G401.6 (cell line): Measurements from ENCODE around the gene TPMT.
"Not testable (repeated sequence)": the region's sequence is repeated elsewhere in the genome, so short reads cannot be mapped to it uniquely, and the experiment has no call there.

Experiments
- FAIRE-seq: peaks from 2 replicates; lab custom pipeline; 2012; peaks lifted over from hg19 to GRCh38; lab: Jason Lieb, UNC

TPMT gene

GRCh38 chr6:18154507-18155149, at the start of gene TPMT:
Gene TPMT (minus strand): TSS chr6:18155077. CDS start chr6:18149127, 5,950 bp downstream.
- no peak for FAIRE-seq

DNA sequence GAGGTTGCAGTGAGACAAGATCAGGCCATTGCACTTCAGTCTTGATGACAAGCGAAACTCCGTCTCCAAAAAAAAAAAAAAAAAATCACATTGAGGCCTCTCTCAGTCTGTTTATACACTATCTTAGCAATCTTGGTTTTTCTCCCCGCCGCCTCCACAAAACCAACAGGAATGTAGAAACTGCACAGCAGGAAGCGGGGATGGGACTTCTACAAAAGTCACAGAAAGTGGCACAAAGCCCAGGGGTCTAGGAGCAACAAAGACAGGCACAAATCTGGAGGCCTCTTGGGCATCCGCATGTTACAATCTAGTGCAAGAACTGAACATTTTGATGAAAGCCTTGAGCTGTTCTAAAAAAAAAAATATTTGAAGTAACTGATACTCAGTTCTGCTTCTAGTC, 48.9 kb upstream of the TPMT start:
- FAIRE-seq, result no peak

- FAIRE-seq, result no peak
These were observed 37.1 kb upstream of the TPMT start for GRCh38 chr6:18192026-18192425.

GRCh38 chr6:18189196-18189595, 34.3 kb upstream of the TPMT start:
- FAIRE-seq, result no peak

DNA sequence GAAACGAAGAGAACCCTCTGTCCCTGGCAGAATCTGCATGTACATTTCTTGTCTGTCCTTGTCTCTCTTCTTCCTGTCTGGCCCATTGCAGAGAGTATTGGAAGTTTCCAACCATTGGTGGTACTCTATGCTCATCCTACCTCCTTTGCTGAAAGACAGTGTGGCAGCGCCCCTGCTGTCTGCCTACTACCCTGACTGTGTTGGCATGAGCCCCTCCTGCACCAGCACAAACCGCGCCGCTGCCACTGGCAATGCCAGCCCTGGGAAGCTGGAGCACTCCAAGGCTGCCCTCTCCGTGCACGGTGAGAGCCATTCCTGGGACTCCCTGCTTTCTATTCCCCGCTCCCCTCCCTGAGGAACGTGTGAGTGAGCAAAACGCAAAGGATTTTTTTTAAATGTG, 32.8 kb upstream of the TPMT start:
- no peak for FAIRE-seq

- no peak for FAIRE-seq
These were observed 31.8 kb upstream of the TPMT start for GRCh38 chr6:18186540-18187250.

DNA sequence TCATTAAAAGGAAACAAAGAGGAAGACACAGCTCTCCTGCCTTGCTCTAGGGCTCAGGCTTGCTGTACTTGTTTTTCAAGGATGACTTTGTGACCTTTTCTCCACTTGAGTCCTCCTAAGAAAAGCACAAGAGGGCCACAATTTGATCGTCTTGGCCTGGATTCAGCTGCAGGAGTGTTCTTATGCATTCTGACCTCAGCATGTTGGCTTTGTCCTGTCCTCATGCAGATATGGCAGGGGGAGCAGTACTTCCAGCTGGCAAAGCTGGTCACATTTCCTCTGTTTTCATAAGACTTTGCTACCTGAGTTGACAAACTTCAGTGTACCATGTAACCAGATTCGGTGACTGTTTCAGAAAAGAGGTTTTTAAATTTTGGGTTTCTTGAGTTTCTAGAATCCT, 31.2 kb upstream of the TPMT start:
- FAIRE-seq, result no peak

- no peak for FAIRE-seq
These were observed 30.7 kb upstream of the TPMT start for GRCh38 chr6:18185624-18186023.

DNA sequence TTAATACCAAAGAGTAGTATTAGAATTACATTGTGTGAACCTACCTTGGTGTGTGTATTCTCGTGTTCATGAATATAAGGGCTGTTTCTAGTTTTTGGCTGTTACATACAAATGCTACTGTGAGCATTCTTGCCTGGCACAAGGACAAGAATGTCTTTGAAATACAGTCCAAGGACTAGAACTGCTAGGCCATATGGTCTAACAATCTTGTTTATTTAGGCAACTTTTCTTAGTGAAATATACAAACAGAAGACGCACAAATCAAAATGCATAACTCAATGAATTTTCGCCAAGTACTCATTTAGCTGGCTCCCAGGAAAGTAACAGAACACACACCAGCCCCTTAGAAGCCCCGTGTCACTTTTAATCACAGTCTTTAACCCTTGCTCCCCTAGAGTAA, 28.9 kb upstream of the TPMT start:
- no peak for FAIRE-seq

GRCh38 chr6:18182568-18182967, 27.7 kb upstream of the TPMT start:
- FAIRE-seq, result no peak

GRCh38 chr6:18179770-18180356, 25.0 kb upstream of the TPMT start:
- no peak for FAIRE-seq

- FAIRE-seq, result no peak
These were observed 24.2 kb upstream of the TPMT start for GRCh38 chr6:18178960-18179615.

- FAIRE-seq, result no peak
These were observed 22.5 kb upstream of the TPMT start for GRCh38 chr6:18177286-18177965.

- not testable (repeated sequence) for FAIRE-seq
These were observed 21.3 kb upstream of the TPMT start for GRCh38 chr6:18176198-18176597.

DNA sequence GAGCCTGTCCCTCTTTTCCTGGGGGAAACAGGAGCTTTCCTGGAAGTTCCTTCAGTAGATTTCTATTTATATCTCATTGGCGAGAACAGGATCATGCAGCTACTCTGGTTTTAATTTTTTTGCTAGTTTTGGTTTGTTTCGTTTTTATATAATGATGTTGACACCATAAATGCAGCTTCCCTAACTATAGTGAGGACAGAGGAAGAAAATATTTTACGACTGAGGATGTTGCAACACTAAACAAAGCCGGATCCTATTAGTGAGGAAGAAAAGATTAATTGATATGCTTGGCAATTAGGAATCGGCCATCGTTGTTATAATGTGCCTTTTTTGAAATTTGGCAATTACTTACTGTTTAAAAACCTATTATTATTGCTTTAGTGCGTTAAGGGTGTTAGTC, 17.0 kb upstream of the TPMT start:
- FAIRE-seq, result no peak

- no peak for FAIRE-seq
These were observed 13.4 kb upstream of the TPMT start for GRCh38 chr6:18168264-18168663.

- no peak for FAIRE-seq
These were observed 11.6 kb upstream of the TPMT start for GRCh38 chr6:18166312-18167036.

DNA sequence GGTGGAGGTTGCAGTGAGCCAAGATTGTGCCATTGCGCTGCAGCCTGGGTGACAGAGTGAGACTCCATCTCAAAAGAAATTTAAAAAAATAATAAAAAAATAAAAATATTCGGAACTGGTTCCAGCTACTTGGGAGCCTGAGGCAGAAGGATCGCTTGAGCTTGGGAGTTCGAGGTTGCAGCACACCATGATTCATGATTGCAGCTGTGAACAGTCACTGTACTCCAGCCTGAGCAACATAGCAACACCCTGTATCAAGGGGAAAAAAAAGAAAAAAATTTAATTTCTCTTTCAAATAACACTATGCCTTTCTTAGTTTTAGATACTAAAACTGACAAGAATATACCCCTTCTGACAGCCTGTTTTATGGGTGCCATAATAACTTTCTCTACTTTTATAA, 10.9 kb upstream of the TPMT start:
- FAIRE-seq, result no peak

DNA sequence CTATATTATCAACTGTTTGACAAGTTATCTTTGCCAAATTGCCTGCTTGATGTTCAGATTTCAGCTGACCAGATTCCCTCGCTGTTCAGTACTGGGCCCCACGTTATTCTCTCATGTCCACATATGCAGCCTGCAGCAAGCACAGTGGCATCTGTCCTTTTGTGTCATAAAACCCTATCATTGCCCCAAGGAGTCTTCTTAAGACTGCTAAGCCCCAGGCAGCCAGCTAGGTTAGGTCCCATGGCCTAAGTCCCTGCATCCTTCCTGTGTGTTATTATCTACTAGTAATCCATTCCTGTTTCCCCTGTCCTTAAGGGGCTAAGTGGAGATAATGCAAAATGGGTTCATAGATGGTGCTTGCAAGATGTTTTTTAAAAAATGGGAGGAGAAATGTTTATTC, 7.5 kb upstream of the TPMT start:
- FAIRE-seq, result no peak

DNA sequence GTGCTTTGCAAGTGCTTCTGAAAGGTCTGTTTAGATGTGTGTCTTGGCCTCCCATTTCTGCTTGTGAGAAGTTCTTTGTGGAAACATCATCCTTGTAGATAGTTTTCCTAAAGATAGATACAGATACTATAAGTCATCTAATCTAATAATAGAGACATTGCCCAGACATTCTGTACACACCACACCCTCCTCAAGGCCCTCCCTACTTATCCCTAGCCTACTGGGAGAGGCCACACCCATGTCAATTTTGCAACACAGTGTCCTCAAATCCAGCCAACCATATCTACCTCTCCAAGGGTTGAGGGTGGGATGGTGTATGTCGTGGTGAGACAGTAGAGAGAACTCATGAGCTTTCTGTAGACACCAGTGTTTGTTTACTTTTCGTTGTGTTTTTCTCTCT, 6.6 kb upstream of the TPMT start:
- FAIRE-seq, result no peak

- FAIRE-seq, result no peak
These were observed 6.0 kb upstream of the TPMT start for GRCh38 chr6:18160911-18161310.

DNA sequence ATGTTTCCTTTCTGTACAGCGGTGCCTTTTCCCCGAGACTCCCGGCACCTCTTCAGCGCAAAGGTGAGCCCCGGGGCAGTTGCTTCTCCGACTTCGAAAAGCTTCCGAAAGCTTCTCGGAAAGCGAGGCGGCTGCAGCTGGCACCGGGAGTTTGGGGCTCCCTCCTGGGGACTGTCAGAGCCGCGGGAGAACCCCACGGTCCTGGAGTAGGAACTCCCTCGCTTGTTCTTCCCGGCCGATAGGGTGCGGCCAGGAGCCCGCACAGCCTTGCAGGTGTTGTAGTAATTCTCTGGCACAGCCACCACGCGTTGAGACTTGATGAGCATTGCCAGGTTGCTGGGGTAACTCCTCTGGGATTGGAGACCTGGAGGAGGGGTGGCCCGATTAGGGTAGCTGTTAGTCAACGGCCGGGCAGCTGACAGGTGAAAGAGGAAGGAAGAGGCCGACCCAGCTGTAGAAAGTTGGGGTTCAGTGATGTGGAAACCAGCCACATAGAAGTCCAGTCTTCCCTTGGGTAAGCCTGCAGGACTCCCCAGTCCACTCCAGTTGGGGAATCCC, 1.1 kb upstream of the TPMT start:
- FAIRE-seq, result no peak
